IMR-90 (cell line): ENCODE results near the gene LRRC8B. TPM values are rescaled to one million over a fixed set of nuclear protein-coding genes. Genes with fewer than 3 reads are reported as not detected.

Experiments
- ATAC-seq: fragments of 200-7000 bp; cut with Tn5 transposase; 2 replicates; pipeline ENCODE4 v1.9.1; 2020; ENCODE audit warnings: low read depth, mild to moderate bottlenecking, moderate library complexity
- BruUV-seq: library from RNA; stranded (reverse); fragments of 400-500 nt; replicated peaks from 2 replicates; lab custom pipeline; 2021; lab: Mats Ljungman, UMichigan
- CTCF ChIA-PET: fragments of 300-600 bp; formaldehyde crosslinking; extraction: SDS; loops from one replicate; lab custom pipeline; 2021; ENCODE audit warnings: antibody characterized with exemption; lab: Yijun Ruan, JAX
- POLR2A ChIA-PET: fragments of 300-600 bp; sonication (Branson Sonifier 250); formaldehyde crosslinking; loops from one replicate; lab custom pipeline; 2022; ENCODE audit warnings: antibody characterized with exemption; ENCODE audit not compliant: unreplicated experiment; lab: Charles Lee
- DNase-seq: peaks from one replicate; pipeline ENCODE4 v3.0.0; 2013
- H2AFZ ChIP-seq: replicated peaks from 2 replicates; pipeline ENCODE3; 2013; ENCODE audit warnings: low read length, mild to moderate bottlenecking; ENCODE audit not compliant: poor library complexity
- H2AK5ac ChIP-seq: 2 replicates; pipeline ENCODE4 v1.6.1; 2013; ENCODE audit warnings: low read depth, low read length, inconsistent platforms
- H2AK9ac ChIP-seq: replicated peaks from 2 replicates; pipeline ENCODE3; 2013; ENCODE audit warnings: mild to moderate bottlenecking, low read depth, low read length, moderate library complexity; ENCODE audit not compliant: poor library complexity
- H2BK120ac ChIP-seq: 2 replicates; pipeline ENCODE4 v1.6.1; 2013; ENCODE audit warnings: low read depth, low read length, inconsistent platforms
- H2BK15ac ChIP-seq: 3 replicates; pipeline ENCODE4 v1.6.1; 2013; ENCODE audit warnings: low read depth, low read length, inconsistent platforms
- H2BK20ac ChIP-seq: 2 replicates; pipeline ENCODE4 v1.6.1; 2013; ENCODE audit warnings: low read depth, mild to moderate bottlenecking, inconsistent platforms, low read length, moderate library complexity
- H2BK5ac ChIP-seq: 2 replicates; pipeline ENCODE4 v1.6.1; 2013; ENCODE audit warnings: mild to moderate bottlenecking, low read depth, low read length, inconsistent platforms; ENCODE audit not compliant: poor library complexity, severe bottlenecking
- H3K14ac ChIP-seq: replicated peaks from 2 replicates; pipeline ENCODE4 v1.6.1; 2013; ENCODE audit warnings: low read depth, low read length, inconsistent platforms
- H3K18ac ChIP-seq: 2 replicates; pipeline ENCODE4 v1.6.1; 2013; ENCODE audit warnings: low read depth, low read length, control low read depth
- H3K23ac ChIP-seq: 2 replicates; pipeline ENCODE4 v1.6.1; 2013; ENCODE audit warnings: low read depth, low read length, inconsistent platforms
- H3K27ac ChIP-seq: 2 replicates; pipeline ENCODE4 v1.5.1; 2013; ENCODE audit warnings: mild to moderate bottlenecking, control low read depth, low read length; ENCODE audit not compliant: insufficient read depth
- H3K27me3 ChIP-seq: 2 replicates; pipeline ENCODE4 v1.6.1; 2013; ENCODE audit warnings: low read length; ENCODE audit not compliant: control insufficient read depth, insufficient read depth
- H3K36me3 ChIP-seq: 2 replicates; pipeline ENCODE4 v1.6.1; 2013; ENCODE audit warnings: low read length, mixed read lengths; ENCODE audit not compliant: control insufficient read depth, insufficient read depth
- H3K4ac ChIP-seq: 2 replicates; pipeline ENCODE4 v1.6.1; 2013; ENCODE audit warnings: low read depth, low read length, inconsistent platforms
- H3K4me1 ChIP-seq: 2 replicates; pipeline ENCODE4 v1.6.1; 2013; ENCODE audit warnings: low read length, mixed read lengths; ENCODE audit not compliant: control insufficient read depth, insufficient read depth
- H3K4me2 ChIP-seq: 2 replicates; pipeline ENCODE4 v1.6.1; 2013; ENCODE audit warnings: low read depth, mild to moderate bottlenecking, control low read depth, low read length, moderate library complexity
- H3K4me3 ChIP-seq: 2 replicates; pipeline ENCODE4 v1.5.1; 2013; ENCODE audit warnings: low read depth, mild to moderate bottlenecking, control low read depth, low read length, moderate library complexity; ENCODE audit not compliant: insufficient read depth
- H3K56ac ChIP-seq: 2 replicates; pipeline ENCODE4 v1.6.1; 2013; ENCODE audit warnings: low read length, inconsistent platforms; ENCODE audit not compliant: insufficient read depth; ENCODE audit errors: extremely low read depth
- H3K79me1 ChIP-seq, 2 experiments: 2 replicates each; pipeline ENCODE4 v1.6.1; 2013; ENCODE audit warnings: low read length in 2 of 2, inconsistent platforms in 1 of 2, low read depth in 1 of 2
- H3K9ac ChIP-seq: 2 replicates; pipeline ENCODE4 v1.6.1; 2013; ENCODE audit warnings: low read depth, low read length, control low read depth
- H3K9me1 ChIP-seq: 2 replicates; pipeline ENCODE4 v1.6.1; 2013; ENCODE audit warnings: low read length, inconsistent platforms; ENCODE audit not compliant: insufficient read depth
- H3K9me3 ChIP-seq: 2 replicates; pipeline ENCODE4 v1.6.1; 2013; ENCODE audit warnings: low read length; ENCODE audit not compliant: control insufficient read depth, insufficient read depth
- H4K20me1 ChIP-seq: 2 replicates; pipeline ENCODE4 v1.6.1; 2013; ENCODE audit warnings: low read length, inconsistent platforms; ENCODE audit not compliant: insufficient read depth
- H4K5ac ChIP-seq: 2 replicates; pipeline ENCODE4 v1.6.1; 2013; ENCODE audit warnings: mild to moderate bottlenecking, low read depth, low read length, control low read depth
- H4K8ac ChIP-seq, 2 experiments: 2 replicates each; pipeline ENCODE4 v1.6.1; 2013; ENCODE audit warnings: low read depth in 2 of 2, low read length in 2 of 2, control low read depth in 1 of 2, inconsistent platforms in 1 of 2
- H4K91ac ChIP-seq: 2 replicates; pipeline ENCODE4 v1.6.1; 2013; ENCODE audit warnings: low read depth, low read length, inconsistent platforms; ENCODE audit not compliant: insufficient read depth
- BHLHE40 ChIP-seq: fragments of 150-350 bp; IDR thresholded peaks from 2 replicates; pipeline ENCODE4 v1.6.1; 2016; ENCODE audit warnings: mild to moderate bottlenecking, low read depth, low read length
- CEBPB ChIP-seq: IDR thresholded peaks from 2 replicates; pipeline ENCODE4 v1.6.1; 2012; ENCODE audit warnings: low read depth, low read length, improper control_type of control experiment
- CHD1 ChIP-seq: IDR thresholded peaks from 2 replicates; pipeline ENCODE4 v1.6.1; 2012; ENCODE audit warnings: low read depth, low read length, improper control_type of control experiment
- CTCF ChIP-seq: conservative IDR thresholded peaks from 2 replicates; pipeline ENCODE4 v1.5.1; 2012; ENCODE audit warnings: mild to moderate bottlenecking, low read depth, low read length, improper control_type of control experiment
- ELK1 ChIP-seq: fragments of 150-350 bp; IDR thresholded peaks from 2 replicates; pipeline ENCODE4 v1.6.1; 2016; ENCODE audit warnings: low read depth, mild to moderate bottlenecking, low read length, moderate library complexity, borderline replicate concordance
- FOS ChIP-seq: fragments of 150-350 bp; IDR thresholded peaks from 2 replicates; pipeline ENCODE4 v1.6.1; 2016; ENCODE audit warnings: low read depth, low read length
- MAFK ChIP-seq: IDR thresholded peaks from 2 replicates; pipeline ENCODE4 v1.6.1; 2012; ENCODE audit warnings: low read depth, low read length, improper control_type of control experiment
- MAZ ChIP-seq: IDR thresholded peaks from 2 replicates; pipeline ENCODE4 v1.6.1; 2012; ENCODE audit warnings: low read depth, mild to moderate bottlenecking, low read length, improper control_type of control experiment, moderate library complexity, borderline replicate concordance
- MXI1 ChIP-seq: IDR thresholded peaks from 2 replicates; pipeline ENCODE4 v1.6.1; 2012; ENCODE audit warnings: low read depth, mild to moderate bottlenecking, low read length, moderate library complexity, borderline replicate concordance
- NFE2L2 ChIP-seq: fragments of 150-350 bp; IDR thresholded peaks from 2 replicates; pipeline ENCODE4 v1.6.1; 2016; ENCODE audit warnings: low read depth, mild to moderate bottlenecking, low read length
- POLR2A ChIP-seq: IDR thresholded peaks from 2 replicates; pipeline ENCODE4 v1.6.1; 2012; ENCODE audit warnings: mild to moderate bottlenecking, low read depth, low read length
- RAD21 ChIP-seq: IDR thresholded peaks from 2 replicates; pipeline ENCODE4 v1.6.1; 2012; ENCODE audit warnings: low read length, improper control_type of control experiment
- RCOR1 ChIP-seq: IDR thresholded peaks from 2 replicates; pipeline ENCODE4 v1.6.1; 2012; ENCODE audit warnings: mild to moderate bottlenecking, low read length, improper control_type of control experiment; ENCODE audit not compliant: insufficient replicate concordance
- RFX5 ChIP-seq: IDR thresholded peaks from 2 replicates; pipeline ENCODE4 v1.8.0; 2012; ENCODE audit warnings: low read depth, mild to moderate bottlenecking, low read length, moderate library complexity
- SMC3 ChIP-seq: fragments of 150-350 bp; IDR thresholded peaks from 2 replicates; pipeline ENCODE4 v1.6.1; 2016; ENCODE audit warnings: low read depth, mild to moderate bottlenecking, antibody characterized with exemption, low read length, moderate library complexity
- USF2 ChIP-seq: fragments of 150-350 bp; IDR thresholded peaks from 2 replicates; pipeline ENCODE4 v1.6.1; 2017; ENCODE audit warnings: mild to moderate bottlenecking, antibody characterized with exemption, low read length, low read depth
- WGBS, 2 experiments: methylation state at CpG; one replicate each; pipeline versions ENCODE4 v1.1.5 to v1.1.7; 2013; ENCODE audit warnings: missing lambda C conversion rate in 2 of 2; ENCODE audit not compliant: insufficient read length in 1 of 2; ENCODE audit errors: extremely low coverage in 2 of 2; 5-methylcytosine and 5-hydroxymethylcytosine counted together
- dilution Hi-C: fragments of 300-500 bp; cut with HindIII; formaldehyde crosslinking; loops from one replicate; pipeline ENCODE4 v1.14.3; 2018; ENCODE audit warnings: low sequenced_read_pairs; ENCODE audit not compliant: unreplicated experiment
- in situ Hi-C: fragments of 300-500 bp; cut with MboI; formaldehyde crosslinking; loops from 3 replicates; pipeline ENCODE4 v1.14.3; 2019; ENCODE audit warnings: low sequenced_read_pairs, inconsistent platforms, mixed read lengths
- intact Hi-C: fragments of 100-400 bp; cut with micrococcal nuclease; formaldehyde crosslinking; loops from 2 replicates; pipeline ENCODE4 v1.10.0; 2022
- polyA plus RNA-seq, 3 experiments: library from polyadenylated mRNA; depleted of rRNA; stranded (reverse); fragments of >200 nt; gene quantifications; 2 replicates each; pipeline ENCODE4 v1.2.3, GENCODE V29; 2012; ENCODE audit warnings: low replicate concordance in 1 of 3
- total RNA-seq: library from RNA; depleted of rRNA; stranded (reverse); fragments of >200 nt; gene quantifications from 2 replicates; pipeline ENCODE4 v1.2.3, GENCODE V29; 2012

Gene LRRC8B
- total and polyA plus RNA-seq, 2 of the 4 experiments (the other 2 are of a cell fraction): 0.74 to 1.8 TPM

DNA sequence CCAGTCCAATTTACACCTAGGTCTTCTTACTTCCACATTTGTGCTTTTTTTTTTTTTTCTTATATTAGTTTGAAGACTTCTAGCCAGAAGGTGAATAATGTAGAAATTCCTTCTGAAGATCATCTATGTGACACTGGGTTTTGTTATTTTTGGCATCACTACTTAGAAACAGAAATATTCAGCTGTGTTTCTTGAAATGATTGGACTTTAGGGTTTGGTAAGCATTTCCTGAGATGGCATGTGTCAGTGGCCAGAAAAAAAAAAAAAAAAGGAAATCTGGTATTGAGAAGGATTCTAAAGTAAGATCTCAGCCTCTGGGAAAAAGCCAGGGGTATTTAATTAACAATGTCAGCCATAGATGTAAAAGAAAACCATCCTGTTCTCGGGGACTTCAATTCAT lies 64.9 kb downstream of the LRRC8B start:
- dilution Hi-C loops (loop anchor here (25.0 kb wide), 1 partner anchor 102 kb away; no protein-coding TSS in a partner anchor), intact Hi-C loops (no loop called here), in situ Hi-C loops (no loop called here)
- Histone ChIP-seq H4K5ac (no peak overlapping the region), H3K9me1 (no peaks in the 10 kb centered on the region), H2BK120ac (no peak overlapping the region), H4K8ac (no peak overlapping the region), H3K4ac (no peak overlapping the region), H3K23ac (no peak overlapping the region), H2AFZ (no peak overlapping the region), H3K9me3 (no peaks in the 10 kb centered on the region), H3K36me3 (no peaks in the 10 kb centered on the region), H2AK9ac (no peak overlapping the region), H4K20me1 (no peaks in the 10 kb centered on the region), H2BK15ac (no peak overlapping the region), H3K9ac (no peak overlapping the region), H2BK20ac (no peak overlapping the region), H3K79me1 (no peaks in the 10 kb centered on the region), H3K56ac (no peak overlapping the region), H3K18ac (no peak overlapping the region), H3K4me2 (no peak overlapping the region), H4K91ac (no peak overlapping the region), H3K27ac (no peak overlapping the region), H3K4me1 (0 out of 2 replicates have a peak, but pooled peaks cover 2% of the 10 kb centered on the region), H3K27me3 (no peaks in the 10 kb centered on the region), H3K14ac (no peak overlapping the region; the same call in 1 of the 2 replicates), H2BK5ac (no peak overlapping the region), H2AK5ac (no peak overlapping the region), H3K4me3 (no peak overlapping the region)
- BruUV-seq: no TSS peak
- POLR2A ChIA-PET: no interaction called here
- CTCF ChIA-PET: interaction anchor here (0.6 to 1.4 kb wide), 3 partner anchors 10 to 501 kb away, joined by 3 to 6 read pairs (median 4); no protein-coding TSS in a partner anchor
- ATAC-seq (no peak), DNase-seq (no peak)
- no peak for TF ChIP-seq RFX5
- TF ChIP-seq CHD1: no peak
- TF ChIP-seq POLR2A: no peak
- TF ChIP-seq MAZ: no peak
- TF ChIP-seq CEBPB: no peak
- no peak for TF ChIP-seq BHLHE40
- TF ChIP-seq MXI1: no peak
- TF ChIP-seq RCOR1: no peak
- no peak for TF ChIP-seq RAD21
- no peak for TF ChIP-seq NFE2L2
- TF ChIP-seq MAFK: no peak
- TF ChIP-seq SMC3: no peak
- no peak for TF ChIP-seq ELK1
- no peak for TF ChIP-seq USF2
- TF ChIP-seq CTCF: no peak
- TF ChIP-seq FOS: no peak
- no CpG with 5 or more reads among the region's 1 CpG for WGBS, 2 experiments
